ENCODE results near the gene SNF8. TPM values are rescaled to one million over a fixed set of nuclear protein-coding genes. Genes with fewer than 3 reads are reported as not detected.

Gene SNF8
- polyA plus RNA-seq, 3 donors, result 91.6 to 162 (median 145) TPM

DNA sequence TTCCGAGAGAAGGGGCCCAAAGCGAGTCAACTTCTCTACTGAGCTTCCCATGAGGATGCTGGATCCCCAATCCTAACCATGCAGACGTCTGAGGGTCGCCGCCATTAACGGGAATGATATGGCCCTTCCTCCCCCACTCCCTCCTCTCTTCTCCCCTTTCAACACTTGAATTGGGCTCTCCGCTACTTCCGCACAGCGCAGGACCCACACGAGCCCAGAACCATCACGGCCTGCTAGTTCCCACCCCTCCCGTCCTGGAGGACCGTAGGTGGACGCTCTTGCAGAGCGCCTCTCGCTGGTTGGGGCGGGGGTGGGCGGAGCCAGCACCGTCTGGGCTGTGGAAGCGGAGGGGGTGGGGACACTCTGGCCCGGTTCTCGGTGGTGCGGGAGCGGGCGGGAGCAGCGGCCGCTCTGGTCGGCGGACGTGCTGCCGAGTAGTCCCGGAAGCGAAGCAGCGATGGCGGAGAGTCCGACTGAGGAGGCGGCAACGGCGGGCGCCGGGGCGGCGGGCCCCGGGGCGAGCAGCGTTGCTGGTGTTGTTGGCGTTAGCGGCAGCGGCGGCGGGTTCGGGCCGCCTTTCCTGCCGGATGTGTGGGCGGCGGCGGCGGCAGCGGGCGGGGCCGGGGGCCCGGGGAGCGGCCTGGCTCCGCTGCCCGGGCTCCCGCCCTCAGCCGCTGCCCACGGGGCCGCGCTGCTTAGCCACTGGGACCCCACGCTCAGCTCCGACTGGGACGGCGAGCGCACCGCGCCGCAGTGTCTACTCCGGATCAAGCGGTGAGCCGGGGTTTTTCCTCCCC lies 36.4 kb downstream of the SNF8 start, which contains the start of gene UBE2Z:
UBE2Z (plus strand) TSS at position 361 of the 797 bp plus-strand sequence; CDS start at position 458, 97 bp downstream.
- Histone ChIP-seq H3K36me3 (replicated peaks in 1 of 2; ENCODE audit: control insufficient read depth in 1 of 2, insufficient read depth in 2 of 2, low read length in 2 of 2) (peaks cover 17 to 32% of the 10 kb centered on the region in 2 donors), H3K4me2 (replicated peaks; ENCODE audit: extremely low read depth, low read length, poor library complexity, severe bottlenecking) (peak within 1 kb of the TSS; percentile 89), H3K27ac (ENCODE audit: low read depth in 1 of 2, low read length in 2 of 2) (peak within 1 kb of the TSS; percentile 93 to 98), H2AFZ (ENCODE audit: insufficient read depth, low read depth, low read length, poor library complexity, severe bottlenecking) (peak within 1 kb of the TSS; percentile 88), H3K4me1 (ENCODE audit: control insufficient read depth in 1 of 2, insufficient read depth in 2 of 2, low read length in 2 of 2) (peaks cover 25 to 37% of the 10 kb centered on the region in 2 donors), H3K27me3 (ENCODE audit: control insufficient read depth in 2 of 2, insufficient read depth in 2 of 2, low read length in 2 of 2) (no peaks in the 10 kb centered on the region), H3K79me2 (ENCODE audit: insufficient read depth, low read length) (peaks cover 47% of the 10 kb centered on the region), H4K20me1 (ENCODE audit: insufficient read depth, low read length) (peaks cover 42% of the 10 kb centered on the region), H3K4me3 (replicated peaks in 1 of 3; ENCODE audit: low read depth in 2 of 3, low read length in 3 of 3) (peak within 1 kb of the TSS; percentile 37 to 82 (median 68)), H3K9ac (ENCODE audit: insufficient read depth, low read length, poor library complexity, severe bottlenecking) (peak within 1 kb of the TSS; percentile 92), H3K9me3 (replicated peaks in 1 of 2; ENCODE audit: control insufficient read depth in 1 of 2, insufficient read depth in 1 of 2, low read length in 2 of 2) (no peaks in the 10 kb centered on the region)
- under 1% methylated on average over 81 of the region's 81 CpGs for WGBS (ENCODE audit: insufficient coverage)
- Mint-ChIP-seq H3K9me3 (no peaks in the 10 kb centered on the region), H3K4me1 (peaks cover 35% of the 10 kb centered on the region), H3K4me3 (peak within 1 kb of the TSS; percentile 93 to 98), H3K36me3 (peaks cover 32 to 38% of the 10 kb centered on the region in 2 donors), H3K27ac (peak within 1 kb of the TSS; percentile 96 to 100 (median 98)), H3K27me3 (ENCODE audit: low read depth in 3 of 3) (peaks cover 0 to 3% (median 0%) of the 10 kb centered on the region in 3 donors)
- DNase-seq, result peak; percentile 87 to 93 (median 88)
- TF ChIP-seq, protein P1, sequence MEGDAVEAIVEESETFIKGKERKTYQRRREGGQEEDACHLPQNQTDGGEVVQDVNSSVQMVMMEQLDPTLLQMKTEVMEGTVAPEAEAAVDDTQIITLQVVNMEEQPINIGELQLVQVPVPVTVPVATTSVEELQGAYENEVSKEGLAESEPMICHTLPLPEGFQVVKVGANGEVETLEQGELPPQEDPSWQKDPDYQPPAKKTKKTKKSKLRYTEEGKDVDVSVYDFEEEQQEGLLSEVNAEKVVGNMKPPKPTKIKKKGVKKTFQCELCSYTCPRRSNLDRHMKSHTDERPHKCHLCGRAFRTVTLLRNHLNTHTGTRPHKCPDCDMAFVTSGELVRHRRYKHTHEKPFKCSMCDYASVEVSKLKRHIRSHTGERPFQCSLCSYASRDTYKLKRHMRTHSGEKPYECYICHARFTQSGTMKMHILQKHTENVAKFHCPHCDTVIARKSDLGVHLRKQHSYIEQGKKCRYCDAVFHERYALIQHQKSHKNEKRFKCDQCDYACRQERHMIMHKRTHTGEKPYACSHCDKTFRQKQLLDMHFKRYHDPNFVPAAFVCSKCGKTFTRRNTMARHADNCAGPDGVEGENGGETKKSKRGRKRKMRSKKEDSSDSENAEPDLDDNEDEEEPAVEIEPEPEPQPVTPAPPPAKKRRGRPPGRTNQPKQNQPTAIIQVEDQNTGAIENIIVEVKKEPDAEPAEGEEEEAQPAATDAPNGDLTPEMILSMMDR (IDR thresholded peaks at IDR 0.05), result no peak
- intact Hi-C loops (cut with micrococcal nuclease), result loop anchor here in 1 of 2 donors (2.0 to 5.0 kb wide), 2 partner anchors 15 to 76 kb away; partner anchors contain the start of genes ATP5MC1 and CALCOCO2

DNA sequence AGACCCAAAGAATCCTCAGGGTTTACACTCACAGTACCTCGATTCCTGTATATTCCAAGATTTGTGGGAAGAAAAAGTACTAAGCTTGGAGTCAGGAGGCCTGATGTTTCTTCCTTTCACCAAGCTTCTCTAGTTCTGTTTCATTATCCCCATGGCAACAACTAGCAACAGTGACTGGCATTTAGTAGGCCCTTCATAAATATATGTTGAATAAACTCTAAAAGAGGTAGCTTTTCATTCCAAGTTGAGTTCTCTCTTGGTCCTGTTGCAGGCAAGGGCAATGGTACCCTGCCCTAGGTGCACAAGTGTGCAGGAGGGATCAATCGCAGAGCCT lies 37.0 kb downstream of the SNF8 start:
- peaks cover 0 to 3% (median 3%) of the 10 kb centered on the region in 3 donors for H3K27me3 Mint-ChIP-seq (ENCODE audit: low read depth in 3 of 3)
- Histone ChIP-seq H3K9ac (ENCODE audit: insufficient read depth, low read length, poor library complexity, severe bottlenecking) (peak overlapping the region; percentile 92), H3K36me3 (replicated peaks in 1 of 2; ENCODE audit: control insufficient read depth in 1 of 2, insufficient read depth in 2 of 2, low read length in 2 of 2) (peaks cover 12 to 27% of the 10 kb centered on the region in 2 donors), H3K4me1 (ENCODE audit: control insufficient read depth in 1 of 2, insufficient read depth in 2 of 2, low read length in 2 of 2) (peaks cover 25 to 37% of the 10 kb centered on the region in 2 donors), H3K27me3 (ENCODE audit: control insufficient read depth in 2 of 2, insufficient read depth in 2 of 2, low read length in 2 of 2) (no peaks in the 10 kb centered on the region), H3K4me3 (replicated peaks in 1 of 3; ENCODE audit: low read depth in 2 of 3, low read length in 3 of 3) (peak overlapping the region; percentile 37 to 82 (median 68)), H3K79me2 (ENCODE audit: insufficient read depth, low read length) (peaks cover 41% of the 10 kb centered on the region), H4K20me1 (ENCODE audit: insufficient read depth, low read length) (peaks cover 37% of the 10 kb centered on the region), H3K27ac (ENCODE audit: low read depth in 1 of 2, low read length in 2 of 2) (peak overlapping the region; percentile 93 to 98), H2AFZ (ENCODE audit: insufficient read depth, low read depth, low read length, poor library complexity, severe bottlenecking) (peak overlapping the region; percentile 88), H3K9me3 (replicated peaks in 1 of 2; ENCODE audit: control insufficient read depth in 1 of 2, insufficient read depth in 1 of 2, low read length in 2 of 2) (no peaks in the 10 kb centered on the region), H3K4me2 (replicated peaks; ENCODE audit: extremely low read depth, low read length, poor library complexity, severe bottlenecking) (peak overlapping the region; percentile 89)
- peaks cover 35% of the 10 kb centered on the region for H3K4me1 Mint-ChIP-seq
- peaks cover 26 to 32% of the 10 kb centered on the region in 2 donors for H3K36me3 Mint-ChIP-seq
- TF ChIP-seq, protein P1 (IDR thresholded peaks at IDR 0.05), result no peak
- H3K27ac Mint-ChIP-seq, result peak overlapping the region; percentile 96 to 100 (median 98)
- peak; percentile 56 to 73 (median 71) for DNase-seq
- 0% methylated on average over 1 of the region's 2 CpGs for WGBS (ENCODE audit: insufficient coverage)
- H3K4me3 Mint-ChIP-seq, result peak overlapping the region; percentile 93 to 98
- intact Hi-C loops (cut with micrococcal nuclease), result loop anchor here in 1 of 2 donors (2.0 to 5.0 kb wide), 2 partner anchors 15 to 75 kb away; partner anchors contain the start of genes ATP5MC1 and CALCOCO2
- no peaks in the 10 kb centered on the region for H3K9me3 Mint-ChIP-seq

Data from CD14-positive monocyte (primary cell).